Measurements from ENCODE around the gene AGAP5. TPM values are rescaled to one million over a fixed set of nuclear protein-coding genes. Genes with fewer than 3 reads are reported as not detected.

The AGAP5 gene
- total RNA-seq, 4 donors from 2014 or later, result 2.1 to 10.1 (median 5.8) TPM

DNA sequence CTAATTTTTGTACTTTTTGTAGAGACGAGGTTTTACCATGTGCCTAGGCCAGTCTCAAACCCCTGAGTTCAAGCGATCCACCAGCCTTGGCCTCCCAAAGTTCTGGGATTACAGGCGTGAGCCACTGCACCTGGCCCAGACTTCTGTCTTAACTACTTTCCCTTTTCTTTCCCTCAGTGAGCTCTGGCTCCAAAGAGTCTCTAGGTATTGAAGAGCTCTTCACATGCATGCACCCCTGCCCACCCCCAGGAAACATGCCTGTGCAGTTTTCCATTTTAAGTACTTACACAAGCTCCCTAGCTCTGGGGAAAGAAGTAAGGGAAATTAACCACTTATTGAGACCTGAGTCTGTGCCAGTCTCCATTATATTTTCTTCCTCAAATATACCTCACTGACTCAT is 58.6 kb downstream of the AGAP5 start:
- TF ChIP-seq EP300 (IDR thresholded peaks at IDR 0.05) (no peak), POLR2A (IDR thresholded peaks at IDR 0.05) (no peak), POLR2AphosphoS5 (IDR thresholded peaks at IDR 0.05) (no peak)
- TF ChIP-seq, protein P1, sequence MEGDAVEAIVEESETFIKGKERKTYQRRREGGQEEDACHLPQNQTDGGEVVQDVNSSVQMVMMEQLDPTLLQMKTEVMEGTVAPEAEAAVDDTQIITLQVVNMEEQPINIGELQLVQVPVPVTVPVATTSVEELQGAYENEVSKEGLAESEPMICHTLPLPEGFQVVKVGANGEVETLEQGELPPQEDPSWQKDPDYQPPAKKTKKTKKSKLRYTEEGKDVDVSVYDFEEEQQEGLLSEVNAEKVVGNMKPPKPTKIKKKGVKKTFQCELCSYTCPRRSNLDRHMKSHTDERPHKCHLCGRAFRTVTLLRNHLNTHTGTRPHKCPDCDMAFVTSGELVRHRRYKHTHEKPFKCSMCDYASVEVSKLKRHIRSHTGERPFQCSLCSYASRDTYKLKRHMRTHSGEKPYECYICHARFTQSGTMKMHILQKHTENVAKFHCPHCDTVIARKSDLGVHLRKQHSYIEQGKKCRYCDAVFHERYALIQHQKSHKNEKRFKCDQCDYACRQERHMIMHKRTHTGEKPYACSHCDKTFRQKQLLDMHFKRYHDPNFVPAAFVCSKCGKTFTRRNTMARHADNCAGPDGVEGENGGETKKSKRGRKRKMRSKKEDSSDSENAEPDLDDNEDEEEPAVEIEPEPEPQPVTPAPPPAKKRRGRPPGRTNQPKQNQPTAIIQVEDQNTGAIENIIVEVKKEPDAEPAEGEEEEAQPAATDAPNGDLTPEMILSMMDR (IDR thresholded peaks at IDR 0.05), result no peak
- H3K9me3 ChIP-seq, result no peaks in the 10 kb centered on the region
- 100% methylated on average over 3 of the region's 3 CpGs for WGBS
- no peak overlapping the region for H3K4me3 ChIP-seq
- H3K4me1 ChIP-seq, result no peaks in the 10 kb centered on the region
- H3K27me3 ChIP-seq, result no peaks in the 10 kb centered on the region
- no peak for DNase-seq (ENCODE audit: low spot score in 2 of 2)
- no peaks in the 10 kb centered on the region for H3K36me3 ChIP-seq
- no peak overlapping the region for H3K27ac ChIP-seq

DNA sequence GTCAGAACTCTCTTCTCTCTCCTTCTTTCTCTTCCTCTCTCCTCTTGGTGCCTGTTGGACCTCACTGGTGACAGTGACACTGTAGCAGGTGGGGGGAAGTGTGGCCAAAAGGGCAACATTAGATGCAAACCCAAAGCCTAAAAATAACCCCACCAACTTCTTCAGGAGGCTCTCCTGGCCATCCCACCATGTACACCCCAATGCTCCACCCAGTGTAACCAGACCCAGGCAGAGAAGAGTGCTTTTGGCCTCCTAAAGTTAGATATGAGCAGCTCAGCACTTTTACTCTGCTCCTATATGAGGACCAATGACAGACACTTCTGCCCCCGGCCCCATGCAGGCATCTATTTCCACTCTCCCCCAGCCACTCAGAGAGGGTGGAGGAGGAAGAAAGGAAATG is 62.1 kb downstream of the AGAP5 start:
- no peak for DNase-seq (ENCODE audit: low spot score in 2 of 2)
- Histone ChIP-seq H3K36me3 (no peaks in the 10 kb centered on the region), H3K27ac (no peak overlapping the region), H3K9me3 (no peaks in the 10 kb centered on the region), H3K27me3 (no peaks in the 10 kb centered on the region), H3K4me1 (no peaks in the 10 kb centered on the region), H3K4me3 (no peak overlapping the region)
- WGBS, result 73% methylated on average over 1 of the region's 1 CpG
- TF ChIP-seq, protein P1 (IDR thresholded peaks at IDR 0.05), result no peak
- TF ChIP-seq EP300 (IDR thresholded peaks at IDR 0.05), result no peak

DNA sequence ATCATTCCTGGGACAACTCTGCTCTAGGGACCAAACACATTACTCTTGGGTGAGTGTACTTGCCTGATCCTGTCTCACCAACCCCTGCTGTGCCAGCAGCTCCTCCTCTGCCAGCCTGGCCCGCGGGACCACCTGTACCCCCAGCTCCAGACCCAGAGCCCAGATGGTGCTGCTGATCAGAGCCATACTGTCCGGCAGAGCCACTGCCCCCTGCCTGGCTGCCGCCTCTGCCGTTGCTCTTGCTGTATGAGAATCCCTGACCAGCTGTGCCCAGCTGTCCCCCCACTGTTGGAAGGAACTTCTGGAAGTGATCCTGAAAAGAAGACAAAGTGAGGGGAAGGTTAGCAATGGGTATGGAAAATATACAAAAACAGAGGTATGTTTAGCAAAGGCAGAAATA is 63.5 kb downstream of the AGAP5 start:
- TF ChIP-seq, protein P1 (IDR thresholded peaks at IDR 0.05), result no peak
- TF ChIP-seq EP300 (IDR thresholded peaks at IDR 0.05) (no peak), POLR2A (IDR thresholded peaks at IDR 0.05) (no peak), POLR2AphosphoS5 (IDR thresholded peaks at IDR 0.05) (no peak)
- DNase-seq (ENCODE audit: low spot score in 2 of 2), result no peak
- Histone ChIP-seq H3K27ac (no peak overlapping the region), H3K9me3 (no peaks in the 10 kb centered on the region), H3K4me3 (no peak overlapping the region), H3K36me3 (no peaks in the 10 kb centered on the region), H3K27me3 (no peaks in the 10 kb centered on the region), H3K4me1 (no peaks in the 10 kb centered on the region)
- 78% methylated on average over 5 of the region's 5 CpGs for WGBS

DNA sequence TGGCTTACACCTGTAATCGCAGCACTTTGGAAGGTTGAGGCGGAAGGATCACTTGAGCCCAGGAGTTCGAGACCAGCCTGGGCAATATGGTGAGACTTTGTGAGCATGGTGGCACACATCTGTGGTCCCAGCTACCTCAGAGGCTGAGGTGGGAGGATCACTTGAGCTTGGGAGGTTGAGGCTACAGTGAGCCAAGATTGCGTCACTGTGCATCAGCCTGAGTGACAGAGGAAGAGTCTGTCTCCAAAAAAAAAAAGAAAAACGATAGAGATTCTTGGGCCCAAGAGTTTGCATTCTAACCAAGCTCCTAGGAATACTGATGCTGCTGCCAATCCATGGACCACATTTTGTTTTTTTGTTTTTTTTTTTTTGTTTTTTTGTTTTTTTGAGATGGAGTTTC is 68.7 kb downstream of the AGAP5 start:
- no peaks in the 10 kb centered on the region for H3K9me3 ChIP-seq
- 92% methylated on average over 5 of the region's 5 CpGs for WGBS
- no peaks in the 10 kb centered on the region for H3K27me3 ChIP-seq
- H3K27ac ChIP-seq, result no peak overlapping the region
- no peak for DNase-seq (ENCODE audit: low spot score in 2 of 2)
- TF ChIP-seq POLR2AphosphoS5 (IDR thresholded peaks at IDR 0.05) (no peak), POLR2A (IDR thresholded peaks at IDR 0.05) (no peak), EP300 (IDR thresholded peaks at IDR 0.05) (no peak)
- TF ChIP-seq, protein P1 (IDR thresholded peaks at IDR 0.05), result no peak
- H3K36me3 ChIP-seq, result no peaks in the 10 kb centered on the region
- peaks cover 17% of the 10 kb centered on the region for H3K4me1 ChIP-seq
- H3K4me3 ChIP-seq, result no peak overlapping the region

DNA sequence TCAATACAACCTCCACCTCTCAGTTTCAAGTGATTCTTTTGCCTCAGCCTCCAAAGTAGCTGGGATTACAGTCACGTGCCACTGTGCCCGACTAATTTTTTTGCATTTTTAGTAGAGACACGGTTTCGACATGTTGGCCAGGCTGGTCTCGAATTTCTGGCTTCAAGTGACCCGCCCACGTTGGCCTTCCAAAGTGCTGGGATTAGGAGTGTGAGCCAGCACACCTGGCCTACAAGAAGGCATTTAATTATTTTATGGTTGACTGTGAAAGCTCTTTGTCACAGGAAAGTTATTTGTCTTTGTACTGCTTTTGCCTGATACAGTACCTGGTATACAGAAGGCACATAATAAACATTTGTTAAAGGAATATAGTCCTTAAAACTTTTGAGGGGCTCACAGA is 69.5 kb downstream of the AGAP5 start:
- 54% methylated on average over 7 of the region's 7 CpGs for WGBS
- Histone ChIP-seq H3K4me3 (no peak overlapping the region), H3K27ac (no peak overlapping the region), H3K9me3 (no peaks in the 10 kb centered on the region), H3K4me1 (peaks cover 17% of the 10 kb centered on the region), H3K36me3 (no peaks in the 10 kb centered on the region), H3K27me3 (no peaks in the 10 kb centered on the region)
- TF ChIP-seq, protein P1 (IDR thresholded peaks at IDR 0.05), result no peak
- no peak for TF ChIP-seq EP300 (IDR thresholded peaks at IDR 0.05)
- no peak for TF ChIP-seq POLR2AphosphoS5 (IDR thresholded peaks at IDR 0.05)
- TF ChIP-seq POLR2A (IDR thresholded peaks at IDR 0.05), result no peak
- DNase-seq (ENCODE audit: low spot score in 2 of 2), result no peak

Data from suprapubic skin (tissue), 4 donors.